ENCODE measurements around the gene LATS1. TPM values are rescaled to one million over a fixed set of nuclear protein-coding genes. Genes with fewer than 3 reads are reported as not detected.
A peak's percentile ranks its signal among the peaks of the same experiment; 100 is the strongest.

The LATS1 gene
- total and polyA plus RNA-seq, 10 of the 15 experiments (the other 5 are each of a cell fraction or from before 2014, with no cell fraction given), result 2.1 to 15.6 (median 11.0) TPM

- TF ChIP-seq, protein P1, sequence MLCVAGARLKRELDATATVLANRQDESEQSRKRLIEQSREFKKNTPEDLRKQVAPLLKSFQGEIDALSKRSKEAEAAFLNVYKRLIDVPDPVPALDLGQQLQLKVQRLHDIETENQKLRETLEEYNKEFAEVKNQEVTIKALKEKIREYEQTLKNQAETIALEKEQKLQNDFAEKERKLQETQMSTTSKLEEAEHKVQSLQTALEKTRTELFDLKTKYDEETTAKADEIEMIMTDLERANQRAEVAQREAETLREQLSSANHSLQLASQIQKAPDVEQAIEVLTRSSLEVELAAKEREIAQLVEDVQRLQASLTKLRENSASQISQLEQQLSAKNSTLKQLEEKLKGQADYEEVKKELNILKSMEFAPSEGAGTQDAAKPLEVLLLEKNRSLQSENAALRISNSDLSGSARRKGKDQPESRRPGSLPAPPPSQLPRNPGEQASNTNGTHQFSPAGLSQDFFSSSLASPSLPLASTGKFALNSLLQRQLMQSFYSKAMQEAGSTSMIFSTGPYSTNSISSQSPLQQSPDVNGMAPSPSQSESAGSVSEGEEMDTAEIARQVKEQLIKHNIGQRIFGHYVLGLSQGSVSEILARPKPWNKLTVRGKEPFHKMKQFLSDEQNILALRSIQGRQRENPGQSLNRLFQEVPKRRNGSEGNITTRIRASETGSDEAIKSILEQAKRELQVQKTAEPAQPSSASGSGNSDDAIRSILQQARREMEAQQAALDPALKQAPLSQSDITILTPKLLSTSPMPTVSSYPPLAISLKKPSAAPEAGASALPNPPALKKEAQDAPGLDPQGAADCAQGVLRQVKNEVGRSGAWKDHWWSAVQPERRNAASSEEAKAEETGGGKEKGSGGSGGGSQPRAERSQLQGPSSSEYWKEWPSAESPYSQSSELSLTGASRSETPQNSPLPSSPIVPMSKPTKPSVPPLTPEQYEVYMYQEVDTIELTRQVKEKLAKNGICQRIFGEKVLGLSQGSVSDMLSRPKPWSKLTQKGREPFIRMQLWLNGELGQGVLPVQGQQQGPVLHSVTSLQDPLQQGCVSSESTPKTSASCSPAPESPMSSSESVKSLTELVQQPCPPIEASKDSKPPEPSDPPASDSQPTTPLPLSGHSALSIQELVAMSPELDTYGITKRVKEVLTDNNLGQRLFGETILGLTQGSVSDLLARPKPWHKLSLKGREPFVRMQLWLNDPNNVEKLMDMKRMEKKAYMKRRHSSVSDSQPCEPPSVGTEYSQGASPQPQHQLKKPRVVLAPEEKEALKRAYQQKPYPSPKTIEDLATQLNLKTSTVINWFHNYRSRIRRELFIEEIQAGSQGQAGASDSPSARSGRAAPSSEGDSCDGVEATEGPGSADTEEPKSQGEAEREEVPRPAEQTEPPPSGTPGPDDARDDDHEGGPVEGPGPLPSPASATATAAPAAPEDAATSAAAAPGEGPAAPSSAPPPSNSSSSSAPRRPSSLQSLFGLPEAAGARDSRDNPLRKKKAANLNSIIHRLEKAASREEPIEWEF (IDR thresholded peaks at IDR 0.05; ENCODE audit: insufficient replicate concordance, low read depth, low read length), result no peak
- TF ChIP-seq EED (IDR thresholded peaks at IDR 0.05; ENCODE audit: low read depth) (0 out of 2 replicates have a peak, but pooled peaks have one; percentile 23), KDM1A (IDR thresholded peaks at IDR 0.05; ENCODE audit: borderline replicate concordance) (no peak), TARDBP (IDR thresholded peaks at IDR 0.05; ENCODE audit: borderline replicate concordance) (peak; percentile 67; the same call in 1 of the 2 replicates), RAD21 (IDR thresholded peaks at IDR 0.05; ENCODE audit: insufficient read depth, low read depth, low read length) (no peak), IKZF2 (IDR thresholded peaks at IDR 0.05) (peak; percentile 48 to 53; a peak in 2 of 4 replicates), DPF2 (IDR thresholded peaks at IDR 0.05) (peak; percentile 66; the same call in 1 of the 2 replicates), RELA (IDR thresholded peaks at IDR 0.05; ENCODE audit: borderline replicate concordance, partially characterized antibody) (peak; percentile 30), SIX5 (IDR thresholded peaks at IDR 0.05; ENCODE audit: low read depth, low read length, severe bottlenecking) (peak; percentile 44), NFXL1 (IDR thresholded peaks at IDR 0.05; ENCODE audit: borderline replicate concordance) (no peak), CHD2 (IDR thresholded peaks at IDR 0.05; ENCODE audit: borderline replicate concordance, low read depth, low read length) (no peak; the same call in 1 of the 2 replicates), ZNF592 (IDR thresholded peaks at IDR 0.05) (no peak)
- TF ChIP-seq, protein P2, sequence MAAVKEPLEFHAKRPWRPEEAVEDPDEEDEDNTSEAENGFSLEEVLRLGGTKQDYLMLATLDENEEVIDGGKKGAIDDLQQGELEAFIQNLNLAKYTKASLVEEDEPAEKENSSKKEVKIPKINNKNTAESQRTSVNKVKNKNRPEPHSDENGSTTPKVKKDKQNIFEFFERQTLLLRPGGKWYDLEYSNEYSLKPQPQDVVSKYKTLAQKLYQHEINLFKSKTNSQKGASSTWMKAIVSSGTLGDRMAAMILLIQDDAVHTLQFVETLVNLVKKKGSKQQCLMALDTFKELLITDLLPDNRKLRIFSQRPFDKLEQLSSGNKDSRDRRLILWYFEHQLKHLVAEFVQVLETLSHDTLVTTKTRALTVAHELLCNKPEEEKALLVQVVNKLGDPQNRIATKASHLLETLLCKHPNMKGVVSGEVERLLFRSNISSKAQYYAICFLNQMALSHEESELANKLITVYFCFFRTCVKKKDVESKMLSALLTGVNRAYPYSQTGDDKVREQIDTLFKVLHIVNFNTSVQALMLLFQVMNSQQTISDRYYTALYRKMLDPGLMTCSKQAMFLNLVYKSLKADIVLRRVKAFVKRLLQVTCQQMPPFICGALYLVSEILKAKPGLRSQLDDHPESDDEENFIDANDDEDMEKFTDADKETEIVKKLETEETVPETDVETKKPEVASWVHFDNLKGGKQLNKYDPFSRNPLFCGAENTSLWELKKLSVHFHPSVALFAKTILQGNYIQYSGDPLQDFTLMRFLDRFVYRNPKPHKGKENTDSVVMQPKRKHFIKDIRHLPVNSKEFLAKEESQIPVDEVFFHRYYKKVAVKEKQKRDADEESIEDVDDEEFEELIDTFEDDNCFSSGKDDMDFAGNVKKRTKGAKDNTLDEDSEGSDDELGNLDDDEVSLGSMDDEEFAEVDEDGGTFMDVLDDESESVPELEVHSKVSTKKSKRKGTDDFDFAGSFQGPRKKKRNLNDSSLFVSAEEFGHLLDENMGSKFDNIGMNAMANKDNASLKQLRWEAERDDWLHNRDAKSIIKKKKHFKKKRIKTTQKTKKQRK (IDR thresholded peaks at IDR 0.05; ENCODE audit: low read depth, low read length), result no peak
- TF ChIP-seq, protein P3, sequence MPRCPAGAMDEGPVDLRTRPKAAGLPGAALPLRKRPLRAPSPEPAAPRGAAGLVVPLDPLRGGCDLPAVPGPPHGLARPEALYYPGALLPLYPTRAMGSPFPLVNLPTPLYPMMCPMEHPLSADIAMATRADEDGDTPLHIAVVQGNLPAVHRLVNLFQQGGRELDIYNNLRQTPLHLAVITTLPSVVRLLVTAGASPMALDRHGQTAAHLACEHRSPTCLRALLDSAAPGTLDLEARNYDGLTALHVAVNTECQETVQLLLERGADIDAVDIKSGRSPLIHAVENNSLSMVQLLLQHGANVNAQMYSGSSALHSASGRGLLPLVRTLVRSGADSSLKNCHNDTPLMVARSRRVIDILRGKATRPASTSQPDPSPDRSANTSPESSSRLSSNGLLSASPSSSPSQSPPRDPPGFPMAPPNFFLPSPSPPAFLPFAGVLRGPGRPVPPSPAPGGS (IDR thresholded peaks at IDR 0.05; ENCODE audit: borderline replicate concordance, insufficient read depth, low read depth, low read length, poor library complexity, severe bottlenecking), result peak; percentile 68
These were observed at the start of gene LATS1 (continued) for GRCh38 chr6:149717588-149718458.

Measured in GM12878 (cell line).